ENCODE data around the gene NCK2.

Gene NCK2

GRCh38 chr2:105736145-105736544 lies 8.6 kb upstream of the NCK2 start:
- no peak for DNase-seq

GRCh38 chr2:105737980-105738657 lies 6.6 kb upstream of the NCK2 start:
- DNase-seq = no peak

- DNase-seq = no peak
Measured at GRCh38 chr2:105738658-105739241, 6.0 kb upstream of the NCK2 start.

- no peak for DNase-seq
Measured at GRCh38 chr2:105739426-105739825, 5.3 kb upstream of the NCK2 start.

GRCh38 chr2:105739944-105740530 lies 4.7 kb upstream of the NCK2 start:
- no peak for DNase-seq

- DNase-seq = no peak
Measured at GRCh38 chr2:105741174-105741573, 3.5 kb upstream of the NCK2 start.

- DNase-seq = no peak
Measured at GRCh38 chr2:105741617-105742016, 3.1 kb upstream of the NCK2 start.

- DNase-seq = peak in 1 of 2 experiments; percentile 52
Measured at GRCh38 chr2:105744091-105744908, 412 bp upstream of the NCK2 start.

GRCh38 chr2:105746177-105747080 lies 1.7 kb downstream of the NCK2 start:
- peak; percentile 81 to 82 for DNase-seq

GRCh38 chr2:105747254-105747894 lies 2.7 kb downstream of the NCK2 start:
- no peak for DNase-seq

- DNase-seq = no peak
Measured at GRCh38 chr2:105747991-105748390, 3.3 kb downstream of the NCK2 start.

- DNase-seq = no peak
Measured at GRCh38 chr2:105748566-105748965, 3.9 kb downstream of the NCK2 start.

- peak in 1 of 2 experiments; percentile 48 for DNase-seq
Measured at GRCh38 chr2:105749583-105750400, 5.1 kb downstream of the NCK2 start.

- no peak for DNase-seq
Measured at GRCh38 chr2:105750735-105751134, 6.0 kb downstream of the NCK2 start.

GRCh38 chr2:105751272-105751671 lies 6.6 kb downstream of the NCK2 start:
- DNase-seq = no peak

- DNase-seq = no peak
Measured at GRCh38 chr2:105752691-105753358, 8.1 kb downstream of the NCK2 start.

- DNase-seq = no peak
Measured at GRCh38 chr2:105753380-105753779, 8.7 kb downstream of the NCK2 start.

- DNase-seq = peak; percentile 36 to 44
Measured at GRCh38 chr2:105754011-105754410, 9.3 kb downstream of the NCK2 start.

- no peak for DNase-seq
Measured at GRCh38 chr2:105754994-105755393, 10.3 kb downstream of the NCK2 start.

GRCh38 chr2:105755895-105756294 lies 11.2 kb downstream of the NCK2 start:
- DNase-seq = no peak

All from activated CD4-positive, alpha-beta T cell treated with anti-CD3 and anti-CD28 coated beads, Interleukin-2, amount 50 U/mL, for 4 hours (primary cell).